SK-N-SH (cell line): ENCODE results near the gene CCND3.

Experiments
- CHD2 ChIP-seq: fragments of 150-350 bp; IDR thresholded peaks from 2 replicates; pipeline ENCODE4 v1.6.1; 2018; ENCODE audit warnings: low read length; ENCODE audit not compliant: partially characterized antibody
- EZH2phosphoT487 ChIP-seq: fragments of 200-600 bp; sonication (generic); IDR thresholded peaks from 2 replicates; pipeline ENCODE4 v1.6.1; 2017; ENCODE audit warnings: low read depth, mixed run types, mild to moderate bottlenecking, antibody characterized with exemption, moderate library complexity, borderline replicate concordance
- FOXJ3 ChIP-seq: sonication (generic); formaldehyde crosslinking; IDR thresholded peaks from 2 replicates; pipeline ENCODE4 v1.5.1; 2020; ENCODE audit warnings: mild to moderate bottlenecking, missing genetic modification reagents
- GABPA ChIP-seq: IDR thresholded peaks from 2 replicates; pipeline ENCODE4 v1.4.0; 2012; ENCODE audit warnings: low read depth, mild to moderate bottlenecking
- POLR2AphosphoS5 ChIP-seq: IDR thresholded peaks from 2 replicates; pipeline ENCODE4 v1.6.1; 2012; ENCODE audit warnings: low read depth, low read length
- RCOR1 ChIP-seq: fragments of 150-350 bp; IDR thresholded peaks from 2 replicates; pipeline ENCODE4 v1.6.1; 2017; ENCODE audit warnings: antibody characterized with exemption, low read length
- SMC3 ChIP-seq: IDR thresholded peaks from 2 replicates; pipeline ENCODE4 v1.6.1; 2012; ENCODE audit warnings: low read depth, low read length, improper control_type of control experiment
- TF ChIP-seq, protein P1 (sequence below): fragments of 200-600 bp; sonication (generic); IDR thresholded peaks from 2 replicates; pipeline ENCODE4 v1.6.1; 2017; ENCODE audit warnings: antibody characterized with exemption, mild to moderate bottlenecking, moderate library complexity
- TF ChIP-seq, protein P2 (sequence below): IDR thresholded peaks from 2 replicates; pipeline ENCODE4 v1.4.0; 2012; ENCODE audit warnings: low read depth, borderline replicate concordance

DNA sequence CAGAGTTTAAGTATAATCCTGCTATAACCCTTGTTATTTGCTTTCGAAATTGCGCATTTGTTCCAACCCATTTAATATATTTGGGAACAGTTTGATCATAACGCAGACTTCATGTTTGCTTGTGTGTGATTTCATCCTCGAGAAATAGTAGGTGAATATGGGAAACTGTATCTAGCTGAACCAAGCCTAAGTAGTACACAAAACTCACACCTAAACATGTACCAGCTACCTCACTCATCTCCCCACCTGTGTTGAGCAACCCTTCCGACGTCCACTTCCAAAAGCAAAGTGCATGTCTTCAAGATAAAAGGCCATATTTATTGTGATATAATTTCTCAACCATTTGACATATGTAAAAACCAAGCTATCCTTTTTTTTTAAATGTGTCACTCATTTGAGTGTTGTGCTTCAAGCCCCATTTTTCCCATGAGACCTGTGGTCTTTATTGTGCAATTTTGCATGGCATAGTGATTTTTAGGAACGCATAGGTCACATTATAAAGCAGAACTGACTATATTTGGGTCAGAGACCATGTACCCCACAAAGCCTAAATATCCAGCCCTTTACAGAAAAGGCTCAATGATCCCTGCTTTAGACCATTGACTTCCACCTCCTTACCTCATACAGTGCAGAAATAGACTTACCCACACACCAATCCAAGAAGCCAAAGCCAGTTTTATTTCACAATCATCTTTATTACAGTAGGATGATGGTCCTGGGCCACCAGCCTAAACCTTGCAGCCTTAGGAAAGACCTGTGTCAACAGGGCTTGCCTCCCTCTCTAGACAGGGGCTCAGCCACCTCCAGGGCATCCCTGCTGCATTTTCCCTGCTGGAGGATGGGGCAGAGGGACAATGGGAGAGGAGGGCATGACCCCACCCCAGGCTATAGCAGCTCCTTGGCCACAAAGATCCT, 7.1 kb downstream of the CCND3 start:
- TF ChIP-seq POLR2AphosphoS5: no peak
- TF ChIP-seq, protein P1, sequence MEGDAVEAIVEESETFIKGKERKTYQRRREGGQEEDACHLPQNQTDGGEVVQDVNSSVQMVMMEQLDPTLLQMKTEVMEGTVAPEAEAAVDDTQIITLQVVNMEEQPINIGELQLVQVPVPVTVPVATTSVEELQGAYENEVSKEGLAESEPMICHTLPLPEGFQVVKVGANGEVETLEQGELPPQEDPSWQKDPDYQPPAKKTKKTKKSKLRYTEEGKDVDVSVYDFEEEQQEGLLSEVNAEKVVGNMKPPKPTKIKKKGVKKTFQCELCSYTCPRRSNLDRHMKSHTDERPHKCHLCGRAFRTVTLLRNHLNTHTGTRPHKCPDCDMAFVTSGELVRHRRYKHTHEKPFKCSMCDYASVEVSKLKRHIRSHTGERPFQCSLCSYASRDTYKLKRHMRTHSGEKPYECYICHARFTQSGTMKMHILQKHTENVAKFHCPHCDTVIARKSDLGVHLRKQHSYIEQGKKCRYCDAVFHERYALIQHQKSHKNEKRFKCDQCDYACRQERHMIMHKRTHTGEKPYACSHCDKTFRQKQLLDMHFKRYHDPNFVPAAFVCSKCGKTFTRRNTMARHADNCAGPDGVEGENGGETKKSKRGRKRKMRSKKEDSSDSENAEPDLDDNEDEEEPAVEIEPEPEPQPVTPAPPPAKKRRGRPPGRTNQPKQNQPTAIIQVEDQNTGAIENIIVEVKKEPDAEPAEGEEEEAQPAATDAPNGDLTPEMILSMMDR: no peak
- TF ChIP-seq EZH2phosphoT487: no peak
- no peak for TF ChIP-seq RCOR1
- TF ChIP-seq, protein P2, sequence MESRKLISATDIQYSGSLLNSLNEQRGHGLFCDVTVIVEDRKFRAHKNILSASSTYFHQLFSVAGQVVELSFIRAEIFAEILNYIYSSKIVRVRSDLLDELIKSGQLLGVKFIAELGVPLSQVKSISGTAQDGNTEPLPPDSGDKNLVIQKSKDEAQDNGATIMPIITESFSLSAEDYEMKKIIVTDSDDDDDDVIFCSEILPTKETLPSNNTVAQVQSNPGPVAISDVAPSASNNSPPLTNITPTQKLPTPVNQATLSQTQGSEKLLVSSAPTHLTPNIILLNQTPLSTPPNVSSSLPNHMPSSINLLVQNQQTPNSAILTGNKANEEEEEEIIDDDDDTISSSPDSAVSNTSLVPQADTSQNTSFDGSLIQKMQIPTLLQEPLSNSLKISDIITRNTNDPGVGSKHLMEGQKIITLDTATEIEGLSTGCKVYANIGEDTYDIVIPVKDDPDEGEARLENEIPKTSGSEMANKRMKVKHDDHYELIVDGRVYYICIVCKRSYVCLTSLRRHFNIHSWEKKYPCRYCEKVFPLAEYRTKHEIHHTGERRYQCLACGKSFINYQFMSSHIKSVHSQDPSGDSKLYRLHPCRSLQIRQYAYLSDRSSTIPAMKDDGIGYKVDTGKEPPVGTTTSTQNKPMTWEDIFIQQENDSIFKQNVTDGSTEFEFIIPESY: no peak
- no peak for TF ChIP-seq FOXJ3 (CRISPR knock-in tag)
- no peak for TF ChIP-seq SMC3
- no peak for TF ChIP-seq GABPA
- no peak for TF ChIP-seq CHD2
